HepG2 (cell line): Measurements from ENCODE around the gene GPR176. TPM values are rescaled to one million over a fixed set of nuclear protein-coding genes. Genes with fewer than 3 reads are reported as not detected.

ENCODE experiments used
- ATAC-seq: fragments of 200-7000 bp; cut with Tn5 transposase; 3 replicates; pipeline ENCODE4 v1.9.1; 2020; ENCODE audit warnings: mild to moderate bottlenecking, moderate library complexity
- BruUV-seq: library from RNA; stranded (reverse); fragments of 400-500 nt; replicated peaks from 2 replicates; lab custom pipeline; 2021; lab: Mats Ljungman, UMichigan
- CTCF ChIA-PET: fragments of 300-600 bp; formaldehyde crosslinking; extraction: SDS; loops from one replicate; lab custom pipeline; 2021; ENCODE audit warnings: low total read pairs, inconsistent platforms, low intra/inter-chr PET ratio; lab: Yijun Ruan, JAX
- POLR2A ChIA-PET: fragments of 350-600 bp; sonication (Branson Sonifier 250); formaldehyde crosslinking; loops from one replicate; lab custom pipeline; 2020; ENCODE audit warnings: antibody characterized with exemption, inconsistent platforms; lab: Yijun Ruan, JAX
- DNase-seq: peaks from one replicate; pipeline ENCODE4 v3.0.0-alpha.2; 2015; ENCODE audit warnings: low spot score
- FAIRE-seq: peaks from 3 replicates; lab custom pipeline; 2011; peaks lifted over from hg19 to GRCh38; lab: Jason Lieb, UNC
- H2AFZ ChIP-seq: one replicate; pipeline ENCODE4 v1.6.1; 2011; ENCODE audit warnings: low read length, inconsistent platforms
- H3K27ac ChIP-seq: fragments of 300-600 bp; 3 replicates; pipeline ENCODE4 v1.8.0; 2011; ENCODE audit warnings: mixed run types, mild to moderate bottlenecking, mixed read lengths, low read length, inconsistent platforms; ENCODE audit not compliant: insufficient read depth; ENCODE audit errors: extremely low read length
- H3K27me3 ChIP-seq, 2 experiments: fragments of 200-600 bp in 1 of 2; 2 replicates in 1 of 2; 3 replicates in 1 of 2; pipeline versions ENCODE4 v1.6.0 to v1.8.0; 2011; ENCODE audit warnings: low read length in 2 of 2, mild to moderate bottlenecking in 2 of 2, moderate library complexity in 2 of 2, inconsistent platforms in 1 of 2; ENCODE audit not compliant: insufficient read depth in 2 of 2, control insufficient read depth in 1 of 2
- H3K36me3 ChIP-seq, 2 experiments: fragments of 200-600 bp in 1 of 2; replicated peaks in 1 of 2; 2 replicates in 1 of 2; 3 replicates in 1 of 2; pipeline versions ENCODE4 v1.5.1 to v1.8.0; 2011; ENCODE audit warnings: low read length in 2 of 2, inconsistent platforms in 1 of 2; ENCODE audit not compliant: insufficient read depth in 2 of 2, control insufficient read depth in 1 of 2
- H3K4me1 ChIP-seq: 2 replicates; pipeline ENCODE4 v1.5.1; 2012; ENCODE audit warnings: low read length, inconsistent platforms; ENCODE audit not compliant: insufficient read depth
- H3K4me2 ChIP-seq: 2 replicates; pipeline ENCODE4 v1.6.0; 2011; ENCODE audit warnings: low read depth, low read length, inconsistent platforms
- H3K4me3 ChIP-seq, 3 experiments: fragments of 200-600 bp in 1 of 3; sonication (generic), shearing (Covaris generic) in 1 of 3; replicated peaks in 1 of 3; 2 replicates each; pipeline ENCODE4 v1.5.1; 2011 to 2016; ENCODE audit warnings: low read length in 3 of 3, inconsistent platforms in 2 of 3, low read depth in 2 of 3, mild to moderate bottlenecking in 2 of 3, control low read depth in 1 of 3, mixed read lengths in 1 of 3; ENCODE audit not compliant: insufficient read depth in 1 of 3
- H3K79me2 ChIP-seq: one replicate; pipeline ENCODE4 v1.6.1; 2011; ENCODE audit warnings: low read length, inconsistent platforms; ENCODE audit not compliant: insufficient read depth
- H3K9ac ChIP-seq: 2 replicates; pipeline ENCODE4 v1.6.0; 2011; ENCODE audit warnings: mild to moderate bottlenecking, low read depth, low read length, inconsistent platforms; ENCODE audit not compliant: insufficient read depth
- H3K9me3 ChIP-seq: 2 replicates; pipeline ENCODE4 v1.5.1; 2012; ENCODE audit warnings: mild to moderate bottlenecking, low read length
- H4K20me1 ChIP-seq: 2 replicates; pipeline ENCODE4 v1.6.0; 2011; ENCODE audit warnings: inconsistent platforms, mild to moderate bottlenecking, low read length, moderate library complexity; ENCODE audit not compliant: insufficient read depth
- FOSL2 ChIP-seq: sonication (generic); formaldehyde crosslinking; IDR thresholded peaks from 2 replicates; pipeline ENCODE4 v1.4.0; 2020; ENCODE audit warnings: missing genetic modification reagents
- HNRNPK ChIP-seq: fragments of 200-400 bp; formaldehyde crosslinking; IDR thresholded peaks from 2 replicates; pipeline ENCODE4 v1.6.1; 2018; ENCODE audit warnings: low read length, low read depth, moderate library complexity, mild to moderate bottlenecking; ENCODE audit not compliant: poor library complexity, severe bottlenecking
- PCBP1 ChIP-seq: fragments of 200-400 bp; formaldehyde crosslinking; IDR thresholded peaks from 2 replicates; pipeline ENCODE4 v1.6.1; 2017; ENCODE audit warnings: mild to moderate bottlenecking, low read depth, low read length, borderline replicate concordance
- ZNF441 ChIP-seq: sonication (generic); formaldehyde crosslinking; IDR thresholded peaks from 2 replicates; pipeline ENCODE4 v1.7.0; 2021; ENCODE audit warnings: missing genetic modification reagents, borderline replicate concordance
- WGBS: methylation state at CpG from one replicate; pipeline ENCODE4 v1.1.6; 2017; ENCODE audit warnings: low lambda C conversion rate; 5-methylcytosine and 5-hydroxymethylcytosine counted together
- in situ Hi-C: cut with HindIII; loops from 2 replicates; pipeline ENCODE4 v1.10.0; 2017; ENCODE audit warnings: low pct_unique_long_range_greater_than_20kb; ENCODE audit not compliant: extremely low pct_ligation_motif_present
- intact Hi-C: fragments of 100-400 bp; cut with micrococcal nuclease; formaldehyde crosslinking; loops from one replicate; pipeline ENCODE4 v1.10.0; 2022; ENCODE audit not compliant: unreplicated experiment
- polyA plus RNA-seq, 8 experiments: library from polyadenylated mRNA; depleted of rRNA in 3 of 8; stranded (reverse) in 7 of 8; unstranded in 1 of 8; fragments of >200 nt; fragmentation: Illumina TruSeq in 4 of 8; extraction: Trizol in 4 of 8; gene quantifications; 2 replicates each; pipeline versions ENCODE4 v1.2.1 to v1.2.3, GENCODE V29; 2011 to 2016; ENCODE audit warnings: low read depth in 4 of 8, missing spikeins in 1 of 8, mixed read lengths in 1 of 8; ENCODE audit not compliant: insufficient read depth in 1 of 8
- total RNA-seq, 5 experiments: library from RNA; depleted of rRNA; stranded (reverse); fragments of >200 nt; fragmentation: Illumina TruSeq; extraction: Trizol; gene quantifications; 2 replicates each; pipeline ENCODE4 v1.2.3, GENCODE V29; 2016; ENCODE audit warnings: low read depth in 1 of 5
- TF ChIP-seq, protein P1 (sequence below): IDR thresholded peaks from 2 replicates; pipeline ENCODE4 v1.6.1; 2016; ENCODE audit warnings: mild to moderate bottlenecking, missing biosample characterization, missing genetic modification reagents

The GPR176 gene
- total and polyA plus RNA-seq, 2 of the 13 experiments (the other 11 are each of a cell fraction or from before 2014, with no cell fraction given): 0.11 to 0.20 TPM

DNA sequence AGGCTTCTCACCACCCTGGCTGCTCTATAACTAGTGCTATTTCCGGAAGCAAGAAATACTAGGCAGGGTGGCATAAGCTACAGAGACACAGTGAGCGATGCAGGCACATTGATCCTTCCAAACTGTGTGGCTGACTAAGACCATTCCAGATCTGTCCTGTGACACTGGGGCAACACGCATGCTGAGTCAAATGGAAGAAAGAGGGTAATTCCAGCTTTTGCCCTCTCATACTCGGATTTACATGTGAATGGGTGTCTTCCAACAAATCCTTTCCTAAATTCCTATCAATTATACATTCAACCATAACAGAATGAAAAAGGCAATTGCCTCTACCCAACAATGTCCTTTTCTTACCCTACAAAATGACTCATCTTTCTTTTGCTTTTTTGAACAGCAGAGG lies 142.6 kb downstream of the GPR176 start:
- intact Hi-C loops (no loop called here), in situ Hi-C loops (no loop called here)
- H3K79me2 ChIP-seq: no peaks in the 10 kb centered on the region
- peak overlapping the region; percentile 10 for H3K4me2 ChIP-seq
- H2AFZ ChIP-seq: no peak overlapping the region
- peaks cover 24% of the 10 kb centered on the region for H3K4me1 ChIP-seq
- no peak overlapping the region for H3K4me3 ChIP-seq
- DNase-seq (no peak), FAIRE-seq (no peak), ATAC-seq (no peak; the same call in 2 of the 3 replicates)
- H3K36me3 ChIP-seq: no peaks in the 10 kb centered on the region
- 41% methylated on average over 4 of the region's 4 CpGs for WGBS
- H3K27me3 ChIP-seq: no peaks in the 10 kb centered on the region
- CTCF ChIA-PET: no interaction called here
- no peaks in the 10 kb centered on the region for H4K20me1 ChIP-seq
- TF ChIP-seq, protein P1, sequence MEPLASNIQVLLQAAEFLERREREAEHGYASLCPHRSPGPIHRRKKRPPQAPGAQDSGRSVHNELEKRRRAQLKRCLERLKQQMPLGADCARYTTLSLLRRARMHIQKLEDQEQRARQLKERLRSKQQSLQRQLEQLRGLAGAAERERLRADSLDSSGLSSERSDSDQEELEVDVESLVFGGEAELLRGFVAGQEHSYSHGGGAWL: no peak
- 0 out of 2 replicates have a peak, but pooled peaks have one; percentile 8 for TF ChIP-seq FOSL2
- H3K9me3 ChIP-seq: no peaks in the 10 kb centered on the region
- no peak overlapping the region for H3K27ac ChIP-seq
- BruUV-seq: no TSS peak
- POLR2A ChIA-PET: no interaction called here
- no peak overlapping the region for H3K9ac ChIP-seq

DNA sequence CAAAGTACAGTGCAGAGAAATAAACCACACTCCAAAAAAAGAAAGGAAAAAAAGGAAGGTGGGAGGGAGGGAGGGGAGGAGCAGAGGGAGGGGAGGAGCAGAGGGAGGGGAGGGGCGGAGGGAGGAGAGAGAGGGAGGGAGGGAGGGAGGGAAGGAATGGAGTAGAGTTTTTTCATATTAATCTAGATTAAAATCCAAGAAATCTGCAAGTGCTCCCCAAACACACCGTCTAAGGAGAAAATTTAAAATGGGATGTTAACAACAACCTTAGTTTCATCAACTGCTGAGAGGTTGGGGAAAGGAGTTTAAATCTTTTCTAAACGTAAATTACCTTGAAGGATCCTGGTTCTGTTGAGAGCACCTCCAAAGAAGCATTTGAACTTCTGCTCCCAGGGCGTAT lies 144.0 kb downstream of the GPR176 start:
- in situ Hi-C loops (no loop called here), intact Hi-C loops (no loop called here)
- POLR2A ChIA-PET: no interaction called here
- FAIRE-seq (no peak), ATAC-seq (no peak), DNase-seq (no peak)
- H3K4me3 ChIP-seq: no peak overlapping the region
- no peak overlapping the region for H3K9ac ChIP-seq
- H4K20me1 ChIP-seq: no peaks in the 10 kb centered on the region
- H3K36me3 ChIP-seq: no peaks in the 10 kb centered on the region
- CTCF ChIA-PET: no interaction called here
- H2AFZ ChIP-seq: no peak overlapping the region
- H3K4me1 ChIP-seq: peaks cover 16% of the 10 kb centered on the region
- H3K9me3 ChIP-seq: no peaks in the 10 kb centered on the region
- peaks cover 0 to 4% of the 10 kb centered on the region in 2 experiments; a peak in 1 of 5 replicates for H3K27me3 ChIP-seq
- no peak overlapping the region for H3K4me2 ChIP-seq
- H3K27ac ChIP-seq: no peak overlapping the region
- 69% methylated on average over 4 of the region's 4 CpGs for WGBS
- no peaks in the 10 kb centered on the region for H3K79me2 ChIP-seq
- no peak for TF ChIP-seq ZNF441
- TF ChIP-seq PCBP1: 0 out of 2 replicates have a peak, but pooled peaks have one; percentile 71
- peak; percentile 99 for TF ChIP-seq HNRNPK
- BruUV-seq: no TSS peak
